ENCODE data around the gene NLRP6.
"Not testable (repeated sequence)": the region's sequence is repeated elsewhere in the genome, so short reads cannot be mapped to it uniquely, and the experiment has no call there.

Gene NLRP6

DNA sequence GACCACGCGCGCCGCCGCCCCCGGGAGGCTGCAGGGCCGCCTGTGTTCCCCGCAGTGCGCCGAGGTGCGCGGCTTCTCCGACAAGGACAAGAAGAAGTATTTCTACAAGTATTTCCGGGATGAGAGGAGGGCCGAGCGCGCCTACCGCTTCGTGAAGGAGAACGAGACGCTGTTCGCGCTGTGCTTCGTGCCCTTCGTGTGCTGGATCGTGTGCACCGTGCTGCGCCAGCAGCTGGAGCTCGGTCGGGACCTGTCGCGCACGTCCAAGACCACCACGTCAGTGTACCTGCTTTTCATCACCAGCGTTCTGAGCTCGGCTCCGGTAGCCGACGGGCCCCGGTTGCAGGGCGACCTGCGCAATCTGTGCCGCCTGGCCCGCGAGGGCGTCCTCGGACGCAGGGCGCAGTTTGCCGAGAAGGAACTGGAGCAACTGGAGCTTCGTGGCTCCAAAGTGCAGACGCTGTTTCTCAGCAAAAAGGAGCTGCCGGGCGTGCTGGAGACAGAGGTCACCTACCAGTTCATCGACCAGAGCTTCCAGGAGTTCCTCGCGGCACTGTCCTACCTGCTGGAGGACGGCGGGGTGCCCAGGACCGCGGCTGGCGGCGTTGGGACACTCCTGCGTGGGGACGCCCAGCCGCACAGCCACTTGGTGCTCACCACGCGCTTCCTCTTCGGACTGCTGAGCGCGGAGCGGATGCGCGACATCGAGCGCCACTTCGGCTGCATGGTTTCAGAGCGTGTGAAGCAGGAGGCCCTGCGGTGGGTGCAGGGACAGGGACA, 2.7 kb downstream of the NLRP6 start:
- Histone ChIP-seq H3K36me3 (ENCODE audit: insufficient read depth, low read length) (no peaks in the 10 kb centered on the region), H2AFZ (ENCODE audit: low read depth, low read length) (no peak overlapping the region), H3K4me3 (ENCODE audit: low read length) (no peak overlapping the region), H3K4me1 (ENCODE audit: insufficient read depth, low read length) (peaks cover 10% of the 10 kb centered on the region), H3K27me3 (ENCODE audit: insufficient read depth, low read length) (no peaks in the 10 kb centered on the region), H3K9me3 (ENCODE audit: low read length) (peaks cover 2% of the 10 kb centered on the region)

DNA sequence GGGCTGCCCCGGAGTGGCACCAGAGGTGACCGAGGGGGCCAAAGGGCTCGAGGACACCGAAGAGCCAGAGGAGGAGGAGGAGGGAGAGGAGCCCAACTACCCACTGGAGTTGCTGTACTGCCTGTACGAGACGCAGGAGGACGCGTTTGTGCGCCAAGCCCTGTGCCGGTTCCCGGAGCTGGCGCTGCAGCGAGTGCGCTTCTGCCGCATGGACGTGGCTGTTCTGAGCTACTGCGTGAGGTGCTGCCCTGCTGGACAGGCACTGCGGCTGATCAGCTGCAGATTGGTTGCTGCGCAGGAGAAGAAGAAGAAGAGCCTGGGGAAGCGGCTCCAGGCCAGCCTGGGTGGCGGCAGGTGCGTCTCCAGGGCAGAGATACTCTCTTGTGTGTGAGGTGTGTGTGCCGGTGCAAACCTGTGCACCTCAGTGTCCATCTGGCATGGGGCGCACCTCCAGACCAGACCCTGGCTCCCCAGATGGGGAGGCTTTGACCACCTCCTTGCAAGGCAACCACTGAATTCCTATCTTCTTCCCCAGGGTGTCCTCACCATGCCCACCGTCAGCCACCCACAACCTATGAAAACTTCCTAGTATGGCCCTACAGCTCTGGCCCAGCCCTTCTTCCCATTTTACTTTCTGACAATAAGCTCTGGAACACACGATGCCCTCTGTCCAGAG, 3.4 kb downstream of the NLRP6 start:
- Histone ChIP-seq H3K4me3 (ENCODE audit: low read length) (no peak overlapping the region), H3K9me3 (ENCODE audit: low read length) (peaks cover 2% of the 10 kb centered on the region), H2AFZ (ENCODE audit: low read depth, low read length) (no peak overlapping the region), H3K36me3 (ENCODE audit: insufficient read depth, low read length) (no peaks in the 10 kb centered on the region), H3K4me1 (ENCODE audit: insufficient read depth, low read length) (peaks cover 10% of the 10 kb centered on the region), H3K27me3 (ENCODE audit: insufficient read depth, low read length) (no peaks in the 10 kb centered on the region)

DNA sequence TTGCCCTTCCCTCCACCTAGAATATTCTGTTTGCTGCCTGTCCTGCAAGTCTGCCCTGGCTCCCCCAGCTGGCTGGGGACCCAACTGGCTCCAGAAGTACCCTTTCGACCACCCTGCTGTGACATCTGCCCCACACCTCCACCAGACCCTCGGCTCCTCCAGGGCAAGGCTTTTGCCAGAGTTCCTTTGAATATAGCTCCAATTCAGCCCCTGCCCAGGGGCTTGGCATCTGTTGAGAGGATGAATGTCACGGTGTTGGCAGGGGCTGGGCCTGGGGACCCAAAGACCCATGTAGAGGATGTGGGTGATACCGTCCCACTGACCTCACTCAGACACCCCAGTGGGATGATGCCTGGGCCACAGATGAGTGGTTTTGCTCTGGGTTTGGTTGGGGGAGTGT, 4.0 kb downstream of the NLRP6 start:
- Histone ChIP-seq H3K27me3 (ENCODE audit: insufficient read depth, low read length) (no peaks in the 10 kb centered on the region), H3K36me3 (ENCODE audit: insufficient read depth, low read length) (no peaks in the 10 kb centered on the region), H3K9me3 (ENCODE audit: low read length) (no peaks in the 10 kb centered on the region), H3K4me1 (ENCODE audit: insufficient read depth, low read length) (peaks cover 10% of the 10 kb centered on the region), H3K4me3 (ENCODE audit: low read length) (no peak overlapping the region), H2AFZ (ENCODE audit: low read depth, low read length) (no peak overlapping the region)

DNA sequence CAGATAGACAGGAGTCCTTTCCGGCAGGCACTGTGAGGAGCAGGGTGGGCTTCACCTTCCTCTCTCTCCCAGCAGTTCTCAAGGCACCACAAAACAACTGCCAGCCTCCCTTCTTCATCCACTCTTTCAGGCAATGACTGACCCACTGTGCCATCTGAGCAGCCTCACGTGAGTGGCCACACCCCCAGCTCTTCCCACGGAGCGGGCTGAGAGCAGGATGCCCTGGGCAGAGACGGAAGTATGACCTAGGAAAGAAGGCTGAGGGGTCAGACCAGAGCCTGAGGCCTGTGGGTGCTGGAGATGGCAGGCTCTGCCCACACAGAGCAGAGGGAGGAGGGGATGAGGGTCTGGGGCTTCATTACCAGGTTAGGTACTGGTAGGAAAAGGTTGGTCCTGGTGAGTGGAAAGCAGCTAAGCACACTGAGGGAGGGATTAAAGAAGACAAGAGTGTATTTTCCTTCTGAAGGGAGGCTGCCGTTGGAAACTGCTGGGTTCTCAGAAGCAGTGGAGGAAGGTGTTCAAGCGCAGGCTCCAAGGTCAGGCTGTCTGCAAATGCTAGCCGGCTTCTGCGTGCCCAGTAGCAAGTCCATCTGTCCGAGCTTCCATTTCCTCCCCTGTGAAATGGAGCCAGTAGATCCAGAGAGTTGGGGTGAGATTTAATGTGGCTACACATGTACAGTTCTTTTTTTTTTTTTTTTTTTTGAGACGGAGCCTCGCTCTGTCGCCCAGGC, 4.6 kb downstream of the NLRP6 start:
- Histone ChIP-seq H2AFZ (ENCODE audit: low read depth, low read length) (no peak overlapping the region), H3K27me3 (ENCODE audit: insufficient read depth, low read length) (no peaks in the 10 kb centered on the region), H3K36me3 (ENCODE audit: insufficient read depth, low read length) (no peaks in the 10 kb centered on the region), H3K4me3 (ENCODE audit: low read length) (no peak overlapping the region), H3K9me3 (ENCODE audit: low read length) (no peaks in the 10 kb centered on the region), H3K4me1 (ENCODE audit: insufficient read depth, low read length) (peaks cover 5% of the 10 kb centered on the region)

DNA sequence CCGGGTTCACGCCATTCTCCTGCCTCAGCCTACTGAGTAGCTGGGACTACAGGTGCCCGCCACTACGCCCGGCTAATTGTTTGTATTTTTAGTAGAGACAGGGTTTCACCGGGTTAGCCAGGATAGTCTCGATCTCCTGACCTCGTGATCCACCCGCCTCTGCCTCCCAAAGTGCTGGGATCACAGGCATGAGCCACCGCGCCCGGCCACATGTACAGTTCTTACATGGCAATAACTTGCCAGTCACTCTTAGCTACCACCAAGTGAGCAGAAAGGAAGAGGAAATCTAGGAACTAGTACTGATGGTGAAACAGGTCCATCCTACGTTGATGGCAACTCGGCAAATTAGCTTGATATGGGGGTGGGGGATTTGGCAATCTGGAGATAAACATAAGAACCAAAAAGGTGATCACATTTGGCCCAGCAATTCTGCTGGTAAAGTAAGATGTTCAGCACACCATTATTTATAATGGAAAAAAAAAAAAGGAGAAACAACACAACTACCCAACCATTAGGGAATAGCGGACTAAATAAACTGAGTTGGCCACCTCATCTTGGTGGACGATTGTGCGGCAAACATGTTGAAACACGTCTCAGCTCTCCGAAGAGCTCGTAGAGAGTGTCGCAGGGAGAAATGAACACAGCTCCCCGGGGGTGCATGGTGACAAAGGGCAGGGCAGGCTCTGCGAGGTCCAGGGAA, 5.3 kb downstream of the NLRP6 start:
- Histone ChIP-seq H3K4me1 (ENCODE audit: insufficient read depth, low read length) (peaks cover 7% of the 10 kb centered on the region), H3K27me3 (ENCODE audit: insufficient read depth, low read length) (no peaks in the 10 kb centered on the region), H2AFZ (ENCODE audit: low read depth, low read length) (no peak overlapping the region), H3K9me3 (ENCODE audit: low read length) (no peaks in the 10 kb centered on the region), H3K4me3 (ENCODE audit: low read length) (no peak overlapping the region), H3K36me3 (ENCODE audit: insufficient read depth, low read length) (no peaks in the 10 kb centered on the region)

DNA sequence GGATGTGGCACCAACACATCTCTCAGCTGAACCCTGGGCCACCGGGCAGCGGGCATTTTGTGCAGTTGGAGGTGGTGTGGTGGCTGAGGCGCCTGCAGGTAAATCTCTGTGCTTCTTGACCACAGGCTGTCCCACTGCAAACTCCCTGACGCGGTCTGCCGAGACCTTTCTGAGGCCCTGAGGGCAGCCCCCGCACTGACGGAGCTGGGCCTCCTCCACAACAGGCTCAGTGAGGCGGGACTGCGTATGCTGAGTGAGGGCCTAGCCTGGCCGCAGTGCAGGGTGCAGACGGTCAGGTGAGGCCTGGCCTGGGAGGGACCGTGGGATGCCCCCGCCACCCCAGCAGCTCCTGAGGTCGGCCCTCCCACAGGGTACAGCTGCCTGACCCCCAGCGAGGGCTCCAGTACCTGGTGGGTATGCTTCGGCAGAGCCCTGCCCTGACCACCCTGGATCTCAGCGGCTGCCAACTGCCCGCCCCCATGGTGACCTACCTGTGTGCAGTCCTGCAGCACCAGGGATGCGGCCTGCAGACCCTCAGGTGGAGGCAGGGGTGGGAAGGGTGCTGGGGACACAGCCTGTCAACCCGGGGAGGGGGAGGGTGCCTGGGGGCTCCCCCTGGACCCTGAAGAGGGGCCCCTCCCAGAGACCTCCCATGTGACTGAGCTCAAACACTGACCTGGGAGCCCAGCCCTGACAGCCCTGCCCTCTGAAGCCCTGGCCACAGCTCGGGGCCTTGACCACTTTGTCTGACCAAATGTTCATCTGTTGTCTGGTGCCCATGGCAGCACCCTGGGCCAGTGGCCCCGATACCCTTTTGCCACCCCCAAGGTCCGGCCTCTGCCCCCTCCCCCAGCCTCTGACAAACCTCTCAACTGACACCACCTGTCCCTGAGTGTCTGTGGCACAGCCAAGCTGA, 6.2 kb downstream of the NLRP6 start:
- H3K4me1 ChIP-seq (ENCODE audit: insufficient read depth, low read length) = peaks cover 8% of the 10 kb centered on the region
- H3K36me3 ChIP-seq (ENCODE audit: insufficient read depth, low read length) = no peaks in the 10 kb centered on the region
- no peaks in the 10 kb centered on the region for H3K27me3 ChIP-seq (ENCODE audit: insufficient read depth, low read length)
- H3K9me3 ChIP-seq (ENCODE audit: low read length) = no peaks in the 10 kb centered on the region
- H2AFZ ChIP-seq (ENCODE audit: low read depth, low read length) = no peak overlapping the region
- H3K4me3 ChIP-seq (ENCODE audit: low read length) = no peak overlapping the region

DNA sequence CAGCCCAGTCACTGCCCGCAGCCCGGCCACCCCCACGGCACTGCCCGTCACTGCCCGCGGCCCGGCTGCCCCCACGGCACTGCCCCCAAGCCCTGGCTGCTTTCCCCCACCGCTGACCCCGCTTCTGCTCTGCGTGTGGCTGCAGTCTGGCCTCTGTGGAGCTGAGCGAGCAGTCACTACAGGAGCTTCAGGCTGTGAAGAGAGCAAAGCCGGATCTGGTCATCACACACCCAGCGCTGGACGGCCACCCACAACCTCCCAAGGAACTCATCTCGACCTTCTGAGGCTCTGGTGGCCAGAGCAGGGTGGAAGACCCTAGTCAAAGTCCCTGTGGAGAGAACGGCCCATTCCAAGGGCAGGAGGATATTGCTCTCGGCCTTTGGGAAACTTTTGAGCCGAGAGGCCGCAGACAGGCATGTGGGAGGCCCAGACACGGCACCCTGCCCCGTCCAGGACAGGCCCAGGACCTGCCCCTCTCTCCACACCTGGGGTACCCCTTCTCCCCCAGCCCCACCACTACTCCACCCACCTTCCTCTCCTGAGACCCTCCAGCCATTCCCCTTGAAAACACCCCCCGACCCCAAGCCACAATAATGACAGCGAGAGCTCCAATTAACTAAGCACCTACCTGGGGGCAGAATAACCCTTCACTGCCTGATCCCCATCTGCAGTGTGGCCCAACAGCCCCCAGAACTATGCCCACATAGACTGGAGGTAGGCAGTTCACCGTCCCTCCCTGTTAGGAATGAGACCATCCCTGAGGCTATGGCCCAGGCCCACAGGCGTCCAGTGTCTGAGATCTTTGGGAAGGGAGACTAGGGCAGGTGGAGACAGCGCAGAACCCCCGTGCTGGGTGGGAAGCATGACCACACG, 7.0 kb downstream of the NLRP6 start:
- Histone ChIP-seq H3K36me3 (ENCODE audit: insufficient read depth, low read length) (no peaks in the 10 kb centered on the region), H3K9me3 (ENCODE audit: low read length) (no peaks in the 10 kb centered on the region), H3K4me1 (ENCODE audit: insufficient read depth, low read length) (peaks cover 10% of the 10 kb centered on the region), H2AFZ (ENCODE audit: low read depth, low read length) (no peak overlapping the region), H3K4me3 (ENCODE audit: low read length) (no peak overlapping the region), H3K27me3 (ENCODE audit: insufficient read depth, low read length) (no peaks in the 10 kb centered on the region)

DNA sequence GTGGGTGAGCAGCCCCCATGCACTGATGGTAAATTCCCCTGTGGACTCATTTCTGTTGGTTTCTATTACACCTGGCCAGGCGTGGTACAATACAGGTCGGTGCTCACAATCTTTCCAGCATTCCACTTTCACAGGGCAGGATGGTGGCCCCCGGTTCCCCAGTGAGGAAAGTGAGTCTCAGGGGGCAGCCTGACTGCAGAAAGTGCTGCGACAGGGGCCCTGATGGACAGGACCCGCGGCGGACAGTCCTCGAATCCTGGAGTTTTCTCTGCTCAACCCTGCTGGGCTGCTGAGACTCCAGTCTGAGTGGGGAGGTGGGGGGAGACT, 7.7 kb downstream of the NLRP6 start:
- Histone ChIP-seq H3K4me1 (ENCODE audit: insufficient read depth, low read length) (peaks cover 10% of the 10 kb centered on the region), H3K9me3 (ENCODE audit: low read length) (no peaks in the 10 kb centered on the region), H3K27me3 (ENCODE audit: insufficient read depth, low read length) (no peaks in the 10 kb centered on the region), H2AFZ (ENCODE audit: low read depth, low read length) (no peak overlapping the region), H3K4me3 (ENCODE audit: low read length) (no peak overlapping the region), H3K36me3 (ENCODE audit: insufficient read depth, low read length) (no peaks in the 10 kb centered on the region)

DNA sequence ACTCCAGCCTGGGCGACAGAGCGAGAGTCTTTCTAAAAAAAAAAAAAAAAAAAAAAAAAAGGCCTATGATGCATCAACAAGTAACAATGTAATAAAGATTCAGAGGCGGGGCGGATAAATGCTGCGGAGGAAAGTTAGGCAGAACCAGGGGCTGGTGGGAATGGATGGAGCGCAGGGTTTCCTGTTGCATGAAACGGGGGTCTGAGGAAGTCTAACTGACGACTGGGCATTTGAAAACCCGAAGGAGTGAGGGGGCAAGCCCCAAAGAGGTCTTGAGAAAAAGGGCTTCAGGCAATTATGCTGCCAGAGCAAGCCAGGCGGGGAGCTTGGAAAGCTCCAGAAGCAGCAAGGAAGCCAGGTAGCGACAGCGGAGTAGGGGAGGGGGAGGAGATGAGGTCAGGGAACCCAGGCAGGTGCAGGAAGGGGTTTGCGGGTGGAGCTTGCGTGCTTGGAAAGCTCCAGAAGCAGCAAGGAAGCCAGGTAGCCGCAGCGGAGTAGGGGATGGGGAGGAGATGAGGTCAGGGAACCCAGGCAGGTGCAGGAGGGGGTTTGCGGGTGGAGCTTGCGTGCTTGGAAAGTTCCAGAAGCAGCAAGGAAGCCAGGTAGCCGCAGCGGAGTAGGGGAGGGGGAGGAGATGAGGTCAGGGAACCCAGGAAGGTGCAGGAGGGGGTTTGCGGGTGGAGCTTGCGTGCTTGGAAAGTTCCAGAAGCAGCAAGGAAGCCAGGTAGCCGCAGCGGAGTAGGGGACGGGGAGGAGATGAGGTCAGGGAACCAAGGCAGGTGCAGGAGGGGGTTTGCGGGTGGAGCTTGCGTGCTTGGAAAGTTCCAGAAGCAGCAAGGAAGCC, 9.0 kb downstream of the NLRP6 start:
- not testable (repeated sequence) for H3K4me3 ChIP-seq (ENCODE audit: low read length); H3K27me3 ChIP-seq (ENCODE audit: insufficient read depth, low read length); H3K36me3 ChIP-seq (ENCODE audit: insufficient read depth, low read length); H2AFZ ChIP-seq (ENCODE audit: low read depth, low read length); H3K4me1 ChIP-seq (ENCODE audit: insufficient read depth, low read length); H3K9me3 ChIP-seq (ENCODE audit: low read length)

DNA sequence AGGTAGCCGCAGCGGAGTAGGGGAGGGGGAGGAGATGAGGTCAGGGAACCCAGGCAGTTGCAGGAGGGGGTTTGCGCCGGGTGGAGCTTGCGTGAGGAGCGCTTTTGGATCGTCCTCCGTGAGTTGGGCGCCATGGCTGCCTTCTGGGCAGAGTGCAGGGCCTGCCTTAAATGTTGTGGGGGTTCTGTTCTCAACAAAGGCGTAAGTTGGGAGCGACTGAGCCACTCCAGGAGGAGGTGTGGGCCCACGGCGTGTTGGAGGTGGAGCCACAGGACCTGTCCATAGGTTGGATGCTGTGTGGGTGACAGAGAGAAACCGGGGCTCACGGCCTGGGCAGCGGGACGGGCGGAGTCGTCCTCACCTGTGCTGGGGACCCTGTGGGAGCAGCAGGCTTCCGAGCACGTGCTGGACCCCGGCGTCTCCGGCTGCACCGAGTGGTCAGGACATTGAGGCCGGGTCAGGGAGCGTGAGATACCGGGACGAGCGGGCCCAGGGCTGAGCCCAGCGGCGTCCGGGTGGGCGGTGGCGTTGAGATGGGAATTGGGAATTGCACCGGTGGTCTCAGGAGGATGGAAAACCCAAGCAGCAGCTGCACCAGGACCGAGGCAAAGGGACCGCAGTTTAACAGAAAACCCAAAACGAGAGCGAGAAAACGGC, 9.7 kb downstream of the NLRP6 start:
- Histone ChIP-seq H3K36me3 (ENCODE audit: insufficient read depth, low read length) (no peaks in the 10 kb centered on the region), H2AFZ (ENCODE audit: low read depth, low read length) (peak overlapping the region; percentile 84), H3K4me3 (ENCODE audit: low read length) (peak overlapping the region; percentile 51)

More for the DNA sequence above, 9.7 kb downstream of the NLRP6 start:
- Histone ChIP-seq H3K9me3 (ENCODE audit: low read length) (no peaks in the 10 kb centered on the region), H3K4me1 (ENCODE audit: insufficient read depth, low read length) (peaks cover 10% of the 10 kb centered on the region), H3K27me3 (ENCODE audit: insufficient read depth, low read length) (no peaks in the 10 kb centered on the region)

Measured in neuron (in vitro differentiated cells).